Measurements from ENCODE around the gene CLDN6. TPM values are rescaled to one million over a fixed set of nuclear protein-coding genes. Genes with fewer than 3 reads are reported as not detected.
A peak's percentile ranks its signal among the peaks of the same experiment; 100 is the strongest.
"Not testable (repeated sequence)": the region's sequence is repeated elsewhere in the genome, so short reads cannot be mapped to it uniquely, and the experiment has no call there.

CLDN6 gene
- total RNA-seq, 1 experiment from 2014 or later = 743 TPM

DNA sequence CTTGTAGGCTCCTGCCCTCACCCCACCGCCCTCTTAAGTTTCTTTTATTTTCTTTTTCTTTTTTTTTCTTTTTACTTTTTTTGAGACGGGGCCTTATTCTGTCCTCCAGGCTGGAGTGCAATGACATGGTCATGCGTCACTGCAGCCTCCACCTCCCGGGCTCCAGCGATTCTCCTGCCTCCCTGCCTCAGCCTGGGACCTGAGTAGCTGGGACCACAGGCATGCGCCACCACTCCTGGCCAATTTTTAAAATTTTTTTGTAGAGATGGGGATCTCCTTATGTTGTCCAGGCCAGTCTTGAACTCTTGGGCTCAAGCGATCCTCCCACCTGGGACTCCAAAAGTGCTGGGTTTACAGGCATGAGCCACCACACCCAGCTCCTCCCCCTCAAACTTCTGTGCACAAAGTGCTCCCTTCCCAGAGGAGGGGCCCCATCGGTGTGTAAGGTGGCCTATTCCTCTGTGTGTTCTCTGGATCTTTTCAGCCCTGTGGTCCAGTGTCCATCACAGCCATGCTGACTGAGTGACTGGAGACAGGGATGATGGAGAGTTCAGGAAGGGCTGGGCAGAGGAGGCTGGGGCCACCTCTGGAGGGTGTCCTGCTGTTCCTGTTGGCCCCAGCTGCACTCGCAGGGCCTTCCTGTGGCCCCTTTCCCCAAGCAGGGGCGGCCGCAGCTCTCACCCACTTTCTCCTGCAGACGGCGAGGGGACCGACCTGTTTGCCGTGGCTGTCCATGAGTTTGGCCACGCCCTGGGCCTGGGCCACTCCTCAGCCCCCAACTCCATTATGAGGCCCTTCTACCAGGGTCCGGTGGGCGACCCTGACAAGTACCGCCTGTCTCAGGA, 38.6 kb upstream of the CLDN6 start:
- Histone ChIP-seq H2BK20ac (ENCODE audit: low read depth, low read length, poor library complexity, severe bottlenecking) (no peak overlapping the region), H3K4ac (ENCODE audit: low read depth, low read length) (no peak overlapping the region), H2BK120ac (ENCODE audit: low read depth, low read length, poor library complexity, severe bottlenecking) (no peak overlapping the region), H3K4me1 (ENCODE audit: insufficient read depth, low read length) (no peaks in the 10 kb centered on the region), H3K9me3 (ENCODE audit: control insufficient read depth, low read depth, low read length) (no peaks in the 10 kb centered on the region), H2BK15ac (ENCODE audit: low read depth, low read length) (no peak overlapping the region), H2BK5ac (ENCODE audit: insufficient read length, low read length) (no peak overlapping the region), H4K8ac (replicated peaks; ENCODE audit: insufficient read length, low read depth, low read length) (no peak overlapping the region), H3K56ac (ENCODE audit: insufficient read length, low read depth, low read length) (no peak overlapping the region), H3K27me3 (ENCODE audit: insufficient read depth, low read length) (peaks cover 2% of the 10 kb centered on the region; the same call in 1 of the 2 replicates), H3K9ac (ENCODE audit: extremely low read depth, insufficient read length, low read length) (no peak overlapping the region), H3T11ph (ENCODE audit: low read length) (no peak overlapping the region), H4K20me1 (ENCODE audit: control insufficient read depth, insufficient read depth, insufficient read length) (no peaks in the 10 kb centered on the region), H3K23me2 (ENCODE audit: insufficient read length, low read depth, low read length, poor library complexity, severe bottlenecking) (peaks cover 14% of the 10 kb centered on the region), H4K5ac (ENCODE audit: insufficient read length, low read depth, low read length) (no peak overlapping the region), H3K18ac (ENCODE audit: insufficient read length, low read depth, low read length) (no peak overlapping the region), H2AFZ (ENCODE audit: low read length) (no peak overlapping the region), H4K91ac (ENCODE audit: insufficient read length, low read depth, low read length) (no peak overlapping the region), H3K27ac (ENCODE audit: insufficient read length, low read depth, low read length) (no peak overlapping the region), H3K79me1 (ENCODE audit: insufficient read depth, low read depth, low read length, poor library complexity, severe bottlenecking) (no peaks in the 10 kb centered on the region), H2AK5ac (ENCODE audit: insufficient read length, low read length) (no peak overlapping the region), H3K23ac (ENCODE audit: insufficient read length, low read depth, low read length) (no peak overlapping the region), H3K4me2 (ENCODE audit: insufficient read depth, insufficient read length, low read length) (no peak overlapping the region), H3K14ac (ENCODE audit: insufficient read depth, low read length) (no peak overlapping the region), H3K79me2 (ENCODE audit: insufficient read depth, low read length) (no peaks in the 10 kb centered on the region), H2BK12ac (ENCODE audit: insufficient read length, low read depth, low read length) (no peak overlapping the region)
- Mint-ChIP-seq H3K36me3 (ENCODE audit: insufficient read depth in 1 of 3, low read depth in 3 of 3) (peaks cover 10 to 29% (median 14%) of the 10 kb centered on the region in 3 experiments), H3K27ac (no peak overlapping the region), H3K9me3 (no peaks in the 10 kb centered on the region; a peak in 2 of 5 replicates), H3K4me3 (no peak overlapping the region), H3K4me1 (peaks cover 20 to 36% of the 10 kb centered on the region in 2 experiments), H3K27me3 (ENCODE audit: low read depth) (peaks cover 32% of the 10 kb centered on the region)
- TF ChIP-seq, protein P1, sequence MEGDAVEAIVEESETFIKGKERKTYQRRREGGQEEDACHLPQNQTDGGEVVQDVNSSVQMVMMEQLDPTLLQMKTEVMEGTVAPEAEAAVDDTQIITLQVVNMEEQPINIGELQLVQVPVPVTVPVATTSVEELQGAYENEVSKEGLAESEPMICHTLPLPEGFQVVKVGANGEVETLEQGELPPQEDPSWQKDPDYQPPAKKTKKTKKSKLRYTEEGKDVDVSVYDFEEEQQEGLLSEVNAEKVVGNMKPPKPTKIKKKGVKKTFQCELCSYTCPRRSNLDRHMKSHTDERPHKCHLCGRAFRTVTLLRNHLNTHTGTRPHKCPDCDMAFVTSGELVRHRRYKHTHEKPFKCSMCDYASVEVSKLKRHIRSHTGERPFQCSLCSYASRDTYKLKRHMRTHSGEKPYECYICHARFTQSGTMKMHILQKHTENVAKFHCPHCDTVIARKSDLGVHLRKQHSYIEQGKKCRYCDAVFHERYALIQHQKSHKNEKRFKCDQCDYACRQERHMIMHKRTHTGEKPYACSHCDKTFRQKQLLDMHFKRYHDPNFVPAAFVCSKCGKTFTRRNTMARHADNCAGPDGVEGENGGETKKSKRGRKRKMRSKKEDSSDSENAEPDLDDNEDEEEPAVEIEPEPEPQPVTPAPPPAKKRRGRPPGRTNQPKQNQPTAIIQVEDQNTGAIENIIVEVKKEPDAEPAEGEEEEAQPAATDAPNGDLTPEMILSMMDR (conservative IDR thresholded peaks at IDR 0.05) = no peak
- no CpG with 5 or more reads among the region's 19 CpGs for WGBS (ENCODE audit: extremely low coverage, insufficient read length, low lambda C conversion rate)
- no peak for DNase-seq

DNA sequence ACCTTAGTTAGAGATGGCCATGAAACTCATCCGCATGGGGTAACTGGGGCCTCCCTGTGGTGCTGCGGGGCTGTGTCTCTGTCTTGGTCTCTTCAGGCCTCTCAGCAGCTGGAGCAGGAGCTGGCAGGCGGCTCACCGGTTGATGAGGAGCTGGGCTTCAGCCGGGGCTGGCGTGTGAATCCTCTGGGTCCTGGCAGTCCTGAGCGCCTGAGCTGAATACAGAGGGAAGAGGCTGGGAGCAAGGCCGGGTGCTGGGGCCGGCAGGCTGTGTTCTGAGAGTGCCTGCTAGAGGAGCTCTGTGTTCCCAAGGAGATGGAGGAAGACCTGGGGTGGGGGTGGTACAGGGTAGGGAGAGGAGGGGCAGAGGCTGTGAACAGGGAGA, 37.7 kb upstream of the CLDN6 start:
- Mint-ChIP-seq H3K27me3 (ENCODE audit: low read depth) (peaks cover 37% of the 10 kb centered on the region), H3K4me3 (peak overlapping the region in 1 of 2 experiments; percentile 25; a peak in 2 of 5 replicates), H3K36me3 (ENCODE audit: insufficient read depth in 1 of 3, low read depth in 3 of 3) (peaks cover 14 to 37% (median 19%) of the 10 kb centered on the region in 3 experiments), H3K27ac (peak overlapping the region in 2 of 3 experiments; percentile 77 to 87; a peak in 2 of 7 replicates), H3K4me1 (peaks cover 26 to 41% of the 10 kb centered on the region in 2 experiments)
- not testable (repeated sequence) for H3K79me2 ChIP-seq (ENCODE audit: insufficient read depth, low read length); H4K5ac ChIP-seq (ENCODE audit: insufficient read length, low read depth, low read length); H3K4me2 ChIP-seq (ENCODE audit: insufficient read depth, insufficient read length, low read length); H3K27ac ChIP-seq (ENCODE audit: insufficient read length, low read depth, low read length); H4K91ac ChIP-seq (ENCODE audit: insufficient read length, low read depth, low read length); H3K56ac ChIP-seq (ENCODE audit: insufficient read length, low read depth, low read length); H4K20me1 ChIP-seq (ENCODE audit: control insufficient read depth, insufficient read depth, insufficient read length); H2BK20ac ChIP-seq (ENCODE audit: low read depth, low read length, poor library complexity, severe bottlenecking); H3T11ph ChIP-seq (ENCODE audit: low read length); H3K9ac ChIP-seq (ENCODE audit: extremely low read depth, insufficient read length, low read length); H2BK12ac ChIP-seq (ENCODE audit: insufficient read length, low read depth, low read length); H3K27me3 ChIP-seq (ENCODE audit: insufficient read depth, low read length); H2BK15ac ChIP-seq (ENCODE audit: low read depth, low read length); H2BK5ac ChIP-seq (ENCODE audit: insufficient read length, low read length); H3K14ac ChIP-seq (ENCODE audit: insufficient read depth, low read length); H4K8ac ChIP-seq (replicated peaks; ENCODE audit: insufficient read length, low read depth, low read length); H3K9me3 Mint-ChIP-seq; H2BK120ac ChIP-seq (ENCODE audit: low read depth, low read length, poor library complexity, severe bottlenecking); H3K18ac ChIP-seq (ENCODE audit: insufficient read length, low read depth, low read length); H3K79me1 ChIP-seq (ENCODE audit: insufficient read depth, low read depth, low read length, poor library complexity, severe bottlenecking); H2AK5ac ChIP-seq (ENCODE audit: insufficient read length, low read length); H3K23ac ChIP-seq (ENCODE audit: insufficient read length, low read depth, low read length); H3K4me1 ChIP-seq (ENCODE audit: insufficient read depth, low read length); H3K4ac ChIP-seq (ENCODE audit: low read depth, low read length); H2AFZ ChIP-seq (ENCODE audit: low read length); H3K9me3 ChIP-seq (ENCODE audit: control insufficient read depth, low read depth, low read length); DNase-seq
- WGBS (ENCODE audit: extremely low coverage, insufficient read length, low lambda C conversion rate) = no CpG with 5 or more reads among the region's 9 CpGs
- H3K23me2 ChIP-seq (ENCODE audit: insufficient read length, low read depth, low read length, poor library complexity, severe bottlenecking) = peaks cover 14% of the 10 kb centered on the region

Data from H9 (cell line).